Testis (tissue), 3 donors: Measurements from ENCODE around the gene EIF5AL1. TPM values are rescaled to one million over a fixed set of nuclear protein-coding genes. Genes with fewer than 3 reads are reported as not detected.
"Not testable (repeated sequence)": the region's sequence is repeated elsewhere in the genome, so short reads cannot be mapped to it uniquely, and the experiment has no call there.

Experiments
- DNase-seq: peaks from one replicate; pipeline ENCODE4 v3.0.0-alpha.2; 2019
- H3K27ac ChIP-seq, 2 donors: fragments of 200-600 bp; sonication (generic); one replicate each; pipeline ENCODE4 v1.5.1; 2019
- H3K27me3 ChIP-seq: fragments of 200-600 bp; sonication (generic); one replicate; pipeline ENCODE4 v1.5.1; 2019
- H3K36me3 ChIP-seq: fragments of 200-600 bp; sonication (generic); one replicate; pipeline ENCODE4 v1.5.1; 2017; ENCODE audit warnings: low read depth; ENCODE audit errors: missing control alignments
- H3K4me1 ChIP-seq: fragments of 200-600 bp; sonication (generic); one replicate; pipeline ENCODE4 v1.5.1; 2019
- H3K4me3 ChIP-seq, 2 donors: fragments of 200-600 bp; sonication (generic); one replicate each; pipeline ENCODE4 v1.5.1; 2017 to 2019
- H3K9me3 ChIP-seq: fragments of 200-600 bp; sonication (generic); one replicate; pipeline ENCODE4 v1.5.1; 2017
- POLR2A ChIP-seq: fragments of 450-650 bp; IDR thresholded peaks from one replicate; pipeline ENCODE4 v1.6.1; 2017; ENCODE audit warnings: antibody characterized with exemption, mild to moderate bottlenecking, moderate library complexity
- WGBS, 2 donors: methylation state at CpG; one replicate each; pipeline ENCODE4 v1.1.5; 2018; 5-methylcytosine and 5-hydroxymethylcytosine counted together
- intact Hi-C: fragments of 100-400 bp; cut with DNase I; formaldehyde crosslinking; loops from one replicate; pipeline ENCODE4 v1.15.1; 2023; ENCODE audit warnings: low total_unique reads
- polyA plus RNA-seq: library from polyadenylated mRNA; stranded (reverse); fragments of 350-450 nt; fragmentation: Illumina TruSeq; extraction: RNeasy Lipid Tissue Mini Kit (QIAGEN cat#74804); gene quantifications from one replicate; pipeline ENCODE4 v1.2.3, GENCODE V29; 2014; ENCODE audit warnings: low read depth, low replicate concordance; ENCODE audit not compliant: insufficient read depth
- total RNA-seq, 2 donors: library from RNA; depleted of rRNA; stranded (reverse); fragments of >200 nt; gene quantifications; one replicate each; pipeline ENCODE4 v1.2.3, GENCODE V29; 2016
- TF ChIP-seq, protein P1 (sequence below), 3 experiments: fragments of 450-650 bp in 2 of 3; fragments of 200-600 bp in 1 of 3; sonication (generic) in 1 of 3; IDR thresholded peaks; one replicate each; pipeline ENCODE4 v1.5.1; 2016 to 2019; ENCODE audit warnings: antibody characterized with exemption in 3 of 3, mild to moderate bottlenecking in 2 of 3, moderate library complexity in 1 of 3

The EIF5AL1 gene
- total and polyA plus RNA-seq, 3 donors from 2014 or later, result 5.7 to 24.4 (median 6.8) TPM

DNA sequence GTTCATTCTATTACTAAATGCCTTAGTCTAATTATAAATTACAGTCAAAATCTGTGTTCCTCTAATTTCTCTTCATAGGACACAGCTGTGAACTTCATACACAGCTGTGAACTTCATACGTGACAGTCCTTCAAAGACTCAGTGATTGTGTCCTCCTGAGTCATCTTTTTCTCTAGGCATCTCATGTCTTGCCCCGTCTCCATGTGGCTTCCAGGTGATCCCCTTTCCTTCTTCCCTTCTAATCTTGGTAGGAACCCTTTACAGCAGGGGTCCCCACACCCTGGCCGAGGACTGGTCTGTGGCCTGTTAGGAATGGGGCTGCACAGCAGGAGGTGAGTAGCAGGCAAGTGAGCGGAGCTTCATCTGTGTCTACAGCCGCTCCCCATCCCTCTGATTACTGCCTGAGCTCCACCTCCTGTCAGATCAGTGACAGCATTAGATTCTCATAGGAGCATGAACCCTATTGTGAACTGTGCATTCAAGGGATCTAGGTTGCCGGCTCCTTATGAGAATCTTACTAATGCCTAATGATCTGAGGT is 14.0 kb upstream of the EIF5AL1 start:
- intact Hi-C loops, result no loop called here
- DNase-seq, result no peak
- no peaks in the 10 kb centered on the region for H3K9me3 ChIP-seq
- peaks cover 5% of the 10 kb centered on the region for H3K4me1 ChIP-seq
- WGBS, 2 donors, result 91 to 94% methylated on average over 6 of the region's 6 CpGs
- no peaks in the 10 kb centered on the region for H3K27me3 ChIP-seq
- H3K4me3 ChIP-seq, result no peak overlapping the region
- no peaks in the 10 kb centered on the region for H3K36me3 ChIP-seq
- TF ChIP-seq POLR2A, result no peak
- TF ChIP-seq, protein P1, sequence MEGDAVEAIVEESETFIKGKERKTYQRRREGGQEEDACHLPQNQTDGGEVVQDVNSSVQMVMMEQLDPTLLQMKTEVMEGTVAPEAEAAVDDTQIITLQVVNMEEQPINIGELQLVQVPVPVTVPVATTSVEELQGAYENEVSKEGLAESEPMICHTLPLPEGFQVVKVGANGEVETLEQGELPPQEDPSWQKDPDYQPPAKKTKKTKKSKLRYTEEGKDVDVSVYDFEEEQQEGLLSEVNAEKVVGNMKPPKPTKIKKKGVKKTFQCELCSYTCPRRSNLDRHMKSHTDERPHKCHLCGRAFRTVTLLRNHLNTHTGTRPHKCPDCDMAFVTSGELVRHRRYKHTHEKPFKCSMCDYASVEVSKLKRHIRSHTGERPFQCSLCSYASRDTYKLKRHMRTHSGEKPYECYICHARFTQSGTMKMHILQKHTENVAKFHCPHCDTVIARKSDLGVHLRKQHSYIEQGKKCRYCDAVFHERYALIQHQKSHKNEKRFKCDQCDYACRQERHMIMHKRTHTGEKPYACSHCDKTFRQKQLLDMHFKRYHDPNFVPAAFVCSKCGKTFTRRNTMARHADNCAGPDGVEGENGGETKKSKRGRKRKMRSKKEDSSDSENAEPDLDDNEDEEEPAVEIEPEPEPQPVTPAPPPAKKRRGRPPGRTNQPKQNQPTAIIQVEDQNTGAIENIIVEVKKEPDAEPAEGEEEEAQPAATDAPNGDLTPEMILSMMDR (IDR thresholded peaks at IDR 0.05), result no peak
- H3K27ac ChIP-seq, result no peak overlapping the region

DNA sequence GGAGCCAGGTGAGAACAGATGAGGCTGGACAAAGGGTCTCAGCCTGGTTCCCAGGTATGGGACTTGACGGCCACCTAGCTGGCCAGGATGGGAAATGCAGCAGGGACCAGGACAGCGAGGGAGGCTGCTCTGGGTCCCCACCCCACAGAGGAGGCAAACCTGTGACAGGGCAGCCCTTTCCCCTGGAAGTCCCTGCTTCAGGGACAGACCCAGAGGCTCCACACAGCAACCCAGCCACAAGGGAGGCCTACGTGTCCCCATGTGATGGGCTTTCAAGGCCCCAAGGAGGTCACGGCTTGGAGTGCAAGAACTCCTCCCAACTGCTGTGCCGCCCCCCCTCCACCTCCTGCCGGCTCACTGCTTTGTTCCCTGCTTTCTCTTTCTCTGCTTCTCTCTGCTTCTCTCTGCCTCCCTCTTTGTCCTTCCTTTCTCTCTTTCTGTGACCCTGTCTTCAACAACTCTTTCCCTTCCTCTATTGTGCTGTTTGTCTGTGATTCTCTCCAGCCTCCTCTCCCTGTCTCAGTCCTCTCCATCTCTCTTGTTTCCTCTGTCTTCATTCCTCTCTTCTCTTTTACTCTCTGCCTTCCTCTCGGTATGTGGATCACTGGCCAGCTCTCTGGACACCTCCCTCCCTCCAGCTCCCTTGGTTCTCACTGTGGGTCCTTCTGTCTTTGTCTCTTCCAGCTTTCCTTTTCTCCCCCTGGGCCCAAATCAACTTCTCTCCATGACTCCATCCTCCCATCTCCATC is 9.6 kb upstream of the EIF5AL1 start:
- no peaks in the 10 kb centered on the region for H3K27me3 ChIP-seq
- H3K36me3 ChIP-seq, result no peaks in the 10 kb centered on the region
- DNase-seq, result peak; percentile 18
- 48 to 52% methylated on average over 7 of the region's 7 CpGs for WGBS, 2 donors
- TF ChIP-seq, protein P1 (IDR thresholded peaks at IDR 0.05), result peak; percentile 5 to 38 (median 18)
- no peak for TF ChIP-seq POLR2A
- no peaks in the 10 kb centered on the region for H3K9me3 ChIP-seq
- intact Hi-C loops, result no loop called here
- no peak overlapping the region for H3K27ac ChIP-seq
- no peak overlapping the region for H3K4me3 ChIP-seq
- peaks cover 5% of the 10 kb centered on the region for H3K4me1 ChIP-seq

DNA sequence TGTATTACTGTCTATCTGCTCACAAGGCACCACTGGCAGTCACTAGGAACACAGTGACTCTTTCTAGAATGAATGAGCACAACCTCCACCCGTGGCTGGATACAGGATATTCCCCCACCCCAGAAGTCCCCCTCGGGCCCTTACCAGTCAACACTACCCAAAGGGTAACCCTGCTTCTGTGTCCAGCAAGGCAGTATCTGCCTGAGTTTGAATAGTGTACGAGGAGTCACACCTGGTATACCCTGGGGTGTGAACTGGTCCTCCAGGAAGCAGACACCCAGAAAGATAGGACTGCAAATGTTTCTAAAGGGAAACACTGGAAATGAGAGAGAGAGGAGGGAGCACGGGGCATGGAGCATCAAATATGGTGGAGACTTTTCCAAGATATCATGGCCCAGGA is 8.5 kb upstream of the EIF5AL1 start:
- H3K27me3 ChIP-seq, H3K4me1 ChIP-seq, H3K36me3 ChIP-seq, H3K4me3 ChIP-seq, H3K9me3 ChIP-seq, DNase-seq, H3K27ac ChIP-seq, intact Hi-C loops: not testable (repeated sequence)
- 78 to 86% methylated on average over 4 of the region's 4 CpGs for WGBS, 2 donors

DNA sequence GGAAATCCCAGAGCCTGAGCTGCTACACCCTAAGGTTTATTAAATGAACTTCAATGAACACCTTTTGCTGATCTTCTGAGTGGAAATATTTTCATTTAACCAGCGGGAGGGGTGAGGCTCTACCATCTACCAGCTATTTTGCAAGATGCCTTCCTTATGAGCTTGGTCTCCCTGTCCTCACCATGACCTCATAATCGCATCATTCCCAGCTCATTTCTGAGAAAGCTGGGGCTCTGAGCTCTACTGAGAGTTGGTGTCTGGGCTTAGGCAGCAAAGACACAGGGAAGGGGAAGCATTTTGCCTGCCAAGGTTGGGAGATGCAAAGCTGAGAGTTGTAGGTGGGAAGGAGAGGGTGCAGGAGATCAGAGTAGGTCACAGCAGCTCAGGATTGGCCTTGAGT is 7.8 kb upstream of the EIF5AL1 start:
- H3K9me3 ChIP-seq, H3K36me3 ChIP-seq, DNase-seq, intact Hi-C loops, H3K4me3 ChIP-seq, H3K4me1 ChIP-seq, H3K27ac ChIP-seq, H3K27me3 ChIP-seq: not testable (repeated sequence)
- whole genome bisulfite sequencing, 2 donors, result no CpG with 5 or more reads among the region's 2 CpGs

DNA sequence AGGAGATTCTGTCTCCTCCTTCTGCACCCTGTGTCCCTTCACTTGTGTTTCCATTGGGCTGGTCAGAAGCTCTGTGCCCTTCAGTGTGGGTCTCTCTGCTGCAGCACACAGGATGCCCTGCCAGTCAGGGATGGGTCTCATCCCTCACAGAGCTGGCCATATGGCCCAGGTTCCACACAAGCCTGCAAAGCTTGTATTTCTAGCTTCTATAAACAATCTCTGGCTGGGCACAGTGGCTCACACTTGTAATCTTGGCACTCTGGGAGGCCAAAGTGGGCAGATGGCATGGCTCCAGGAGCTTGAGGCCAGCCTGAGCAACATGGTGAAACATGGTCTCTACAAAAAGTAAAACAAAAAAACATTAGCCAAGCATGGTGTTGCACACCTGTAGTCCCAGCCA is 7.0 kb upstream of the EIF5AL1 start:
- intact Hi-C loops, H3K36me3 ChIP-seq, H3K27ac ChIP-seq, H3K9me3 ChIP-seq, H3K4me1 ChIP-seq, H3K27me3 ChIP-seq, DNase-seq, H3K4me3 ChIP-seq: not testable (repeated sequence)

GRCh38 chr10:79505829-79506228 is 6.5 kb upstream of the EIF5AL1 start:
- no peak for DNase-seq
- Histone ChIP-seq H3K36me3 (no peaks in the 10 kb centered on the region), H3K27me3 (no peaks in the 10 kb centered on the region), H3K9me3 (no peaks in the 10 kb centered on the region), H3K27ac (no peak overlapping the region), H3K4me3 (no peak overlapping the region), H3K4me1 (peaks cover 5% of the 10 kb centered on the region)
- no peak for TF ChIP-seq POLR2A
- TF ChIP-seq, protein P1 (IDR thresholded peaks at IDR 0.05), result no peak
- intact Hi-C loops, result no loop called here
